Transverse colon (tissue), 4 donors: Measurements from ENCODE around the gene TXNDC12. TPM values are rescaled to one million over a fixed set of nuclear protein-coding genes. Genes with fewer than 3 reads are reported as not detected.

Source experiments
- DNase-seq: peaks from one replicate; pipeline ENCODE4 v3.0.0-alpha.2; 2019
- H3K27ac ChIP-seq, 4 donors: fragments of 200-600 bp; sonication (generic); 2 replicates each; pipeline ENCODE4 v1.5.1; 2016 to 2018; ENCODE audit warnings: inconsistent platforms in 4 of 4
- H3K27me3 ChIP-seq: fragments of 200-600 bp; sonication (generic); 2 replicates; pipeline ENCODE4 v1.5.1; 2017; ENCODE audit warnings: inconsistent platforms
- H3K36me3 ChIP-seq, 4 donors: fragments of 200-600 bp; sonication (generic); 2 replicates each; pipeline ENCODE4 v1.5.1; 2017 to 2019; ENCODE audit warnings: inconsistent platforms in 4 of 4
- H3K4me1 ChIP-seq, 4 donors: fragments of 200-600 bp; sonication (generic); 2 replicates each; pipeline ENCODE4 v1.5.1; 2017 to 2020; ENCODE audit warnings: inconsistent platforms in 4 of 4
- H3K4me3 ChIP-seq, 4 donors: fragments of 200-600 bp; sonication (generic); 1 replicate in 1 of 4; 2 replicates in 3 of 4; pipeline versions ENCODE4 v1.5.1 to v1.6.1; 2017 to 2019; ENCODE audit warnings: inconsistent platforms in 4 of 4
- H3K9me3 ChIP-seq, 2 donors: fragments of 200-600 bp; sonication (generic); 2 replicates each; pipeline ENCODE4 v1.5.1; 2017 to 2019; ENCODE audit warnings: inconsistent platforms in 2 of 2
- EP300 ChIP-seq: sonication (generic); formaldehyde crosslinking; IDR thresholded peaks from one replicate; pipeline ENCODE4 v1.6.1; 2017; ENCODE audit warnings: antibody characterized with exemption, low read depth
- POLR2A ChIP-seq: fragments of 450-650 bp; IDR thresholded peaks from one replicate; pipeline ENCODE4 v1.6.1; 2016; ENCODE audit warnings: antibody characterized with exemption, mild to moderate bottlenecking, moderate library complexity
- POLR2AphosphoS5 ChIP-seq, 3 donors: sonication (generic); formaldehyde crosslinking; IDR thresholded peaks; one replicate each; pipeline ENCODE4 v1.6.1; 2016; ENCODE audit warnings: antibody characterized with exemption in 3 of 3
- WGBS, 2 donors: methylation state at CpG; one replicate each; pipeline ENCODE4 v1.1.5; 2018; ENCODE audit warnings: low coverage in 1 of 2; 5-methylcytosine and 5-hydroxymethylcytosine counted together
- in situ Hi-C, 4 donors: fragments of 200-750 bp; cut with MboI; loops; one replicate each; pipeline versions ENCODE4 v1.15.0 to v1.15.1; 2017; ENCODE audit warnings: low sequenced_read_pairs in 3 of 4, low pct_ligation_motif_present in 1 of 4, low pct_unique_long_range_greater_than_20kb in 1 of 4
- intact Hi-C: fragments of 100-400 bp; cut with DNase I; formaldehyde crosslinking; loops from one replicate; pipeline ENCODE4 v1.15.1; 2023; ENCODE audit warnings: low total_unique reads
- total RNA-seq, 4 donors: library from RNA; depleted of rRNA; stranded (reverse); fragments of >200 nt; gene quantifications; one replicate each; pipeline ENCODE4 v1.1.0, GENCODE V29; 2016
- TF ChIP-seq, protein P1 (sequence below), 5 experiments: fragments of 200-600 bp in 3 of 5; fragments of 450-650 bp in 2 of 5; sonication (generic) in 3 of 5; IDR thresholded peaks; 1 replicate in 2 of 5; 2 replicates in 3 of 5; pipeline ENCODE4 v1.5.1; 2016 to 2017; ENCODE audit warnings: antibody characterized with exemption in 5 of 5, inconsistent platforms in 3 of 5, mild to moderate bottlenecking in 2 of 5, moderate library complexity in 1 of 5

Gene TXNDC12
- total RNA-seq, 4 donors from 2014 or later: 31.4 to 103 (median 35.0) TPM

DNA sequence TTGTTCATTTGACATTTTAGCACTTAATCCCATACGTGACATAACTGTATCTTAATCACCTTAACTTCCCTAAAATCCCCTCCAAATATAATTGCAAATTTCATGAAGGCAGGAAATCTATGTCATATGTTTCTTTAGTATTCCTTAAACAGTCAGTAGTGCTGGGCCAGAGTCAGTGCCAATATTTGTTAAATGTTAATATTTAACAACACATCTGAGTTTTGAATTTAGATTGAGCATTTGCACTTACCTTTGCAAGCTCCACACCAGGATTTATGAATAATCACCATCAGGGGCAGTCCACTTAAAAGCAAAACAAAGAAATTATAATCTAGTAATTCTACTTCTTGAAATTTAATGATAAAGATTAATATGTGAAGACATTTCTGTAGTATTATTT lies 26.7 kb downstream of the TXNDC12 start:
- H3K27ac ChIP-seq: peak overlapping the region in 3 of 4 donors; percentile 9 to 31 (median 19)
- no peaks in the 10 kb centered on the region for H3K27me3 ChIP-seq
- H3K4me3 ChIP-seq: no peak overlapping the region
- H3K9me3 ChIP-seq: no peaks in the 10 kb centered on the region
- peaks cover 0 to 16% (median 4%) of the 10 kb centered on the region in 4 donors for H3K36me3 ChIP-seq
- DNase-seq: no peak
- intact Hi-C loops: no loop called here
- WGBS, 2 donors: 50 to 67% methylated on average over 1 of the region's 1 CpG
- peaks cover 16 to 48% (median 26%) of the 10 kb centered on the region in 4 donors for H3K4me1 ChIP-seq
- in situ Hi-C loops: no loop called here
- TF ChIP-seq POLR2AphosphoS5 (IDR thresholded peaks at IDR 0.05) (no peak), EP300 (no peak), POLR2A (no peak)
- TF ChIP-seq, protein P1, sequence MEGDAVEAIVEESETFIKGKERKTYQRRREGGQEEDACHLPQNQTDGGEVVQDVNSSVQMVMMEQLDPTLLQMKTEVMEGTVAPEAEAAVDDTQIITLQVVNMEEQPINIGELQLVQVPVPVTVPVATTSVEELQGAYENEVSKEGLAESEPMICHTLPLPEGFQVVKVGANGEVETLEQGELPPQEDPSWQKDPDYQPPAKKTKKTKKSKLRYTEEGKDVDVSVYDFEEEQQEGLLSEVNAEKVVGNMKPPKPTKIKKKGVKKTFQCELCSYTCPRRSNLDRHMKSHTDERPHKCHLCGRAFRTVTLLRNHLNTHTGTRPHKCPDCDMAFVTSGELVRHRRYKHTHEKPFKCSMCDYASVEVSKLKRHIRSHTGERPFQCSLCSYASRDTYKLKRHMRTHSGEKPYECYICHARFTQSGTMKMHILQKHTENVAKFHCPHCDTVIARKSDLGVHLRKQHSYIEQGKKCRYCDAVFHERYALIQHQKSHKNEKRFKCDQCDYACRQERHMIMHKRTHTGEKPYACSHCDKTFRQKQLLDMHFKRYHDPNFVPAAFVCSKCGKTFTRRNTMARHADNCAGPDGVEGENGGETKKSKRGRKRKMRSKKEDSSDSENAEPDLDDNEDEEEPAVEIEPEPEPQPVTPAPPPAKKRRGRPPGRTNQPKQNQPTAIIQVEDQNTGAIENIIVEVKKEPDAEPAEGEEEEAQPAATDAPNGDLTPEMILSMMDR (IDR thresholded peaks at IDR 0.05): no peak

DNA sequence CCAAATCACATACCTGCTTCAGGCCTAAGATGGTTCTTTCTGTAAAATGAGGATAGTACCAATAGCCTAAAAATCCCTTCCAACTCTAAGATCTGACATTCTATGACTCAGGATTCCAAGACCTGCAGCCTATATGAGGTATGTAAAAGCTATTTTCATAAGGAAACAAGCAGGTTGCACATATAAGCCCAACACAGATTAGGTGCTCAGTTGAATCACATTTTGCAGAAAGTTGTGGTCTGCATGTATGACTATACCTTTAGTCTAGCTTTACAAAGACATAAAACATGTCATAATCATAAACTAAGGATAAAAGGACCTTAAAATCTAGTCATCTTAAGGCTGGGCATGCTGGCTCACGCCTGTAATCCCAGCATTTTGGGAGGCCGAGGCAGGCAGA lies 28.7 kb downstream of the TXNDC12 start:
- H3K27ac ChIP-seq: no peak overlapping the region
- TF ChIP-seq EP300: no peak
- TF ChIP-seq POLR2A: no peak
- TF ChIP-seq, protein P1 (IDR thresholded peaks at IDR 0.05): no peak
- no peak for TF ChIP-seq POLR2AphosphoS5 (IDR thresholded peaks at IDR 0.05)
- DNase-seq: no peak
- H3K27me3 ChIP-seq: no peaks in the 10 kb centered on the region
- H3K9me3 ChIP-seq: no peaks in the 10 kb centered on the region
- intact Hi-C loops (no loop called here), in situ Hi-C loops (no loop called here)
- H3K36me3 ChIP-seq: peaks cover 0 to 30% (median 4%) of the 10 kb centered on the region in 4 donors
- 96 to 100% methylated on average over 1 to 2 of the region's 2 CpGs for WGBS, 2 donors
- peaks cover under 1 to 34% (median 14%) of the 10 kb centered on the region in 4 donors for H3K4me1 ChIP-seq
- no peak overlapping the region for H3K4me3 ChIP-seq

DNA sequence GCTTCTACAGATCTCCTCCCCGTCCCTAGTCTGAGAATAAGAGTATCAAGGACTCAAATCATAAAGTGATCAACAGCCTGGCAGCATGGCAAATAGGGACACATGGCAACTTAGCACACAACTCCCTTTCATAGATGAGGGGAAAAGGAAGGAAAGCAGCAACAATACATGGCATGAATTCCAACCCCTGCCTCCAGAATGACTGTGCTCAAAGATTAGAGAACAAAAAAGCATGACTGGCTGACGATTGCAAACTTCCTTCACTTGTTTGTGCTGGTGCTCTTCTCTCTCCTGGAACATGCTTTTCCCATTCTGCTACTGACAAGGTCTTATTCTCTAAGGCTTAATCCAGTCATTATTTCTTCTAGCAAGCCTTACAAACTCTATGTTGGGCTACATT lies 32.9 kb downstream of the TXNDC12 start:
- no peak for DNase-seq
- 83 to 89% methylated on average over 1 to 2 of the region's 2 CpGs for WGBS, 2 donors
- Histone ChIP-seq H3K27me3 (no peaks in the 10 kb centered on the region), H3K36me3 (peaks cover 0 to 40% (median 10%) of the 10 kb centered on the region in 4 donors), H3K4me1 (no peaks in the 10 kb centered on the region), H3K9me3 (no peaks in the 10 kb centered on the region), H3K27ac (no peak overlapping the region), H3K4me3 (no peak overlapping the region)
- intact Hi-C loops (no loop called here), in situ Hi-C loops (no loop called here)
- TF ChIP-seq, protein P1 (IDR thresholded peaks at IDR 0.05): no peak
- TF ChIP-seq EP300 (no peak), POLR2A (no peak), POLR2AphosphoS5 (IDR thresholded peaks at IDR 0.05) (no peak)

DNA sequence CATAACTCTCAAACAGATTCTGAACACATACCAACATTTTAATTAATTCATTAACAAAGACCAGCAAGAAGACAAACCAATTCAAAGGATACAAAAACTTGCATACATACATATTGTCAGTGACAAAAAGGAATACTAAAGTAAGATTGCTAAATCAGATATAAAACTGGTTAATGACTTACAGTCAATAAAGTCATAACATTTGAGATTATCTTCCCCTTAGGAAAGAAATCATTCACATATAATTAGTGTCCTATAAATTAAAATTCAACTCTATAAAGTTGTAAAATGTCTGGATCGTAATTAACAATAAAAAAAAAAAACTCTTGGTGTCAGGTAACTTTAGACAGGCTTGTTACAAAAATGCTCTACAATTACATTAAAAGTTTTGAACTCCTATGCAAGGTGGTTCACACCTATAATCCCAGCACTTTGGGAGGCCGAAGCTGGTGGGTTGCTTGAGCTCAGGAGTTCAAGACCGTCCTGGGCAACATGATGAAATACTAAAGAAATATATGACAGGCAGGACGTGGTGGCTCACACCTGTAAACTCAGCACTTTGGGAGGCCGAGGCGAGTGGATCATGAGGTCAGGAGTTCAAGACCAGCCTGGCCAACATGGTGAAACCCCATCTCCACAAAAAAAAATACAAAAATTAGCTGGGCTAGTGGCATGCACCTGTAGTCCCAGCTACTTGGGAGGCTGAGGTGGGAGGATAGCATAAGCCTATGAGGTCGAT lies 46.8 kb downstream of the TXNDC12 start:
- no peaks in the 10 kb centered on the region for H3K9me3 ChIP-seq
- DNase-seq: no peak
- H3K4me3 ChIP-seq: no peak overlapping the region
- H3K27me3 ChIP-seq: no peaks in the 10 kb centered on the region
- H3K27ac ChIP-seq: peak overlapping the region in 2 of 4 donors; percentile 63 to 64
- no peak for TF ChIP-seq POLR2A
- TF ChIP-seq EP300: no peak
- no peak for TF ChIP-seq POLR2AphosphoS5 (IDR thresholded peaks at IDR 0.05)
- TF ChIP-seq, protein P1 (IDR thresholded peaks at IDR 0.05): no peak
- in situ Hi-C loops (loop anchor here in 1 of 4 donors (10.0 kb wide), 1 partner anchor 103 kb away; no protein-coding TSS in a partner anchor), intact Hi-C loops (no loop called here)
- peaks cover 0 to 19% (median 6%) of the 10 kb centered on the region in 4 donors for H3K4me1 ChIP-seq
- 53 to 58% methylated on average over 2 to 7 of the region's 7 CpGs for WGBS, 2 donors
- no peaks in the 10 kb centered on the region for H3K36me3 ChIP-seq
